SK-N-SH (cell line): ENCODE results near the gene BIRC7. TPM values are rescaled to one million over a fixed set of nuclear protein-coding genes. Genes with fewer than 3 reads are reported as not detected.

ENCODE experiments used
- CTCF ChIA-PET: fragments of 300-600, 350-600 bp; formaldehyde crosslinking; extraction: SDS; loops from one replicate; lab custom pipeline; 2021; lab: Yijun Ruan, JAX
- POLR2A ChIA-PET: fragments of 350-600 bp; sonication (Branson Sonifier 250); formaldehyde crosslinking; extraction: SDS; loops from one replicate; lab custom pipeline; 2020; ENCODE audit warnings: antibody characterized with exemption, inconsistent platforms; lab: Yijun Ruan, JAX
- DNase-seq: peaks from one replicate; pipeline ENCODE4 v3.0.0; 2012
- H2AFZ ChIP-seq: fragments of 200-600 bp; sonication (generic); 2 replicates; pipeline ENCODE4 v1.8.1; 2016; ENCODE audit warnings: antibody characterized with exemption, mild to moderate bottlenecking, low read depth
- H3F3A ChIP-seq: fragments of 200-600 bp; sonication (generic); replicated peaks from 2 replicates; pipeline ENCODE3; 2016; ENCODE audit warnings: antibody characterized with exemption, mild to moderate bottlenecking; ENCODE audit not compliant: insufficient read depth
- H3K27ac ChIP-seq, 2 experiments: fragments of 200-500 bp in 1 of 2; fragments of 200-600 bp in 1 of 2; sonication (Bioruptor generic) in 1 of 2; sonication (generic), shearing (Covaris generic) in 1 of 2; 2 replicates each; pipeline versions ENCODE4 v1.5.1 to v1.6.1; 2014 to 2016; ENCODE audit warnings: low read depth in 2 of 2, inconsistent platforms in 1 of 2, low read length in 1 of 2, mild to moderate bottlenecking in 1 of 2, mixed read lengths in 1 of 2
- H3K27me3 ChIP-seq: fragments of 200-600 bp; sonication (generic), shearing (Covaris generic); 2 replicates; pipeline ENCODE4 v1.6.1; 2016; ENCODE audit warnings: mixed run types; ENCODE audit not compliant: insufficient read depth
- H3K36me3 ChIP-seq, 2 experiments: fragments of 200-500 bp in 1 of 2; fragments of 200-600 bp in 1 of 2; sonication (Bioruptor generic) in 1 of 2; sonication (generic) in 1 of 2; replicated peaks in 1 of 2; 2 replicates each; pipeline versions ENCODE3 to v1.5.1; 2014 to 2016; ENCODE audit warnings: low read length in 1 of 2, mild to moderate bottlenecking in 1 of 2; ENCODE audit not compliant: insufficient read depth in 2 of 2, control insufficient read depth in 1 of 2
- H3K4me1 ChIP-seq, 2 experiments: fragments of 200-500 bp in 1 of 2; fragments of 200-600 bp in 1 of 2; sonication (Bioruptor generic) in 1 of 2; sonication (generic), shearing (Covaris generic) in 1 of 2; 2 replicates each; pipeline versions ENCODE4 v1.5.1 to v1.6.1; 2014 to 2016; ENCODE audit warnings: low read depth in 1 of 2, low read length in 1 of 2, mixed run types in 1 of 2; ENCODE audit not compliant: insufficient read depth in 2 of 2, control insufficient read depth in 1 of 2
- H3K4me2 ChIP-seq: fragments of 200-600 bp; sonication (generic), shearing (Covaris generic); 2 replicates; pipeline ENCODE4 v1.6.1; 2017; ENCODE audit warnings: mixed run types
- H3K4me3 ChIP-seq, 2 experiments: fragments of 200-500 bp in 1 of 2; fragments of 200-600 bp in 1 of 2; sonication (Bioruptor generic) in 1 of 2; sonication (generic), shearing (Covaris generic) in 1 of 2; 2 replicates each; pipeline versions ENCODE4 v1.5.1 to v1.8.1; 2014 to 2016; ENCODE audit warnings: low read depth in 2 of 2, inconsistent platforms in 1 of 2, low read length in 1 of 2, mild to moderate bottlenecking in 1 of 2, mixed read lengths in 1 of 2, moderate library complexity in 1 of 2
- H3K79me2 ChIP-seq: fragments of 200-600 bp; sonication (generic); 2 replicates; pipeline ENCODE4 v1.8.1; 2017; ENCODE audit warnings: mild to moderate bottlenecking; ENCODE audit not compliant: insufficient read depth
- H3K9ac ChIP-seq: fragments of 200-600 bp; sonication (generic); 2 replicates; pipeline ENCODE4 v1.6.1; 2017; ENCODE audit warnings: mixed run types
- H3K9me2 ChIP-seq: fragments of 200-600 bp; sonication (generic); 2 replicates; pipeline ENCODE4 v1.6.1; 2017; ENCODE audit warnings: mixed run types
- H3K9me3 ChIP-seq: fragments of 200-600 bp; sonication (generic); 2 replicates; pipeline ENCODE4 v1.6.1; 2017; ENCODE audit warnings: mixed run types, mild to moderate bottlenecking, moderate library complexity
- H4K20me1 ChIP-seq: fragments of 200-600 bp; sonication (generic); 2 replicates; pipeline ENCODE4 v1.6.1; 2017; ENCODE audit warnings: mild to moderate bottlenecking, mixed run types; ENCODE audit not compliant: insufficient read depth
- ELF1 ChIP-seq: IDR thresholded peaks from 2 replicates; pipeline ENCODE4 v1.4.0; 2012
- GABPA ChIP-seq: IDR thresholded peaks from 2 replicates; pipeline ENCODE4 v1.4.0; 2012; ENCODE audit warnings: low read depth, mild to moderate bottlenecking
- MEF2A ChIP-seq: IDR thresholded peaks from 2 replicates; pipeline ENCODE4 v1.4.0; 2012; ENCODE audit warnings: low read depth, borderline replicate concordance
- MXI1 ChIP-seq: IDR thresholded peaks from 2 replicates; pipeline ENCODE4 v1.6.1; 2012; ENCODE audit warnings: mild to moderate bottlenecking, low read depth, low read length, improper control_type of control experiment
- NRF1 ChIP-seq: IDR thresholded peaks from 2 replicates; pipeline ENCODE4 v1.6.1; 2012; ENCODE audit warnings: low read depth, mild to moderate bottlenecking, low read length
- PBX3 ChIP-seq: IDR thresholded peaks from 2 replicates; pipeline ENCODE4; 2012
- RFX5 ChIP-seq: IDR thresholded peaks from 2 replicates; pipeline ENCODE4 v1.6.1; 2012; ENCODE audit warnings: mild to moderate bottlenecking, improper control_type of control experiment, low read length
- RXRA ChIP-seq: IDR thresholded peaks from 2 replicates; pipeline ENCODE4 v1.4.0; 2012; ENCODE audit warnings: low read depth, mild to moderate bottlenecking, borderline replicate concordance
- ZBTB33 ChIP-seq: IDR thresholded peaks from 2 replicates; pipeline ENCODE4 v1.4.0; 2012; ENCODE audit warnings: low read depth, borderline replicate concordance
- WGBS: methylation state at CpG from one replicate; pipeline ENCODE4 v1.1.6; 2017; ENCODE audit warnings: low lambda C conversion rate; 5-methylcytosine and 5-hydroxymethylcytosine counted together
- polyA plus RNA-seq, 3 experiments: library from polyadenylated mRNA; depleted of rRNA; stranded (reverse); fragments of >200 nt; gene quantifications; 2 replicates each; pipeline ENCODE4 v1.2.3, GENCODE V29; 2012
- TF ChIP-seq, protein P1 (sequence below): IDR thresholded peaks from 2 replicates; pipeline ENCODE4 v1.6.1; 2012; ENCODE audit warnings: mild to moderate bottlenecking, low read depth, low read length, moderate library complexity
- TF ChIP-seq, protein P2 (sequence below): IDR thresholded peaks from 2 replicates; pipeline ENCODE4 v1.4.0; 2012; ENCODE audit warnings: low read depth
- TF ChIP-seq, protein P3 (sequence below): fragments of 150-350 bp; IDR thresholded peaks from 2 replicates; pipeline ENCODE4 v1.6.1; 2017; ENCODE audit warnings: antibody characterized with exemption, low read length, low read depth, borderline replicate concordance

BIRC7 gene
- polyA plus RNA-seq, 1 of the 3 experiments (the other 2 are of a cell fraction) = not detected

GRCh38 chr20:63277466-63278272 lies 42.0 kb downstream of the BIRC7 start:
- H3K4me3 ChIP-seq = no peak overlapping the region
- DNase-seq = no peak
- no peaks in the 10 kb centered on the region for H3K9me3 ChIP-seq
- peaks cover 0 to 14% of the 10 kb centered on the region in 2 experiments; a peak in 2 of 4 replicates for H3K4me1 ChIP-seq
- H3K27ac ChIP-seq = no peak overlapping the region; a peak in 1 of 4 replicates
- H3F3A ChIP-seq = no peaks in the 10 kb centered on the region
- H4K20me1 ChIP-seq = peaks cover 52% of the 10 kb centered on the region
- no peaks in the 10 kb centered on the region for H3K27me3 ChIP-seq
- no peak overlapping the region for H2AFZ ChIP-seq
- no peak overlapping the region for H3K4me2 ChIP-seq
- no peak overlapping the region for H3K9ac ChIP-seq
- ChIA-PET CTCF (interaction anchor here (0.9 to 1.3 kb wide), 3 partner anchors 32 to 104 kb away, joined by 3 read pairs; no protein-coding TSS in a partner anchor), POLR2A (no interaction called here)
- no peaks in the 10 kb centered on the region for H3K9me2 ChIP-seq
- H3K36me3 ChIP-seq = peaks cover 19 to 64% of the 10 kb centered on the region in 2 experiments
- 94% methylated on average over 26 of the region's 30 CpGs for WGBS
- no peak for TF ChIP-seq ZBTB33
- TF ChIP-seq, all 33 proteins: peak for 0
- H3K79me2 ChIP-seq = peaks cover 57% of the 10 kb centered on the region

DNA sequence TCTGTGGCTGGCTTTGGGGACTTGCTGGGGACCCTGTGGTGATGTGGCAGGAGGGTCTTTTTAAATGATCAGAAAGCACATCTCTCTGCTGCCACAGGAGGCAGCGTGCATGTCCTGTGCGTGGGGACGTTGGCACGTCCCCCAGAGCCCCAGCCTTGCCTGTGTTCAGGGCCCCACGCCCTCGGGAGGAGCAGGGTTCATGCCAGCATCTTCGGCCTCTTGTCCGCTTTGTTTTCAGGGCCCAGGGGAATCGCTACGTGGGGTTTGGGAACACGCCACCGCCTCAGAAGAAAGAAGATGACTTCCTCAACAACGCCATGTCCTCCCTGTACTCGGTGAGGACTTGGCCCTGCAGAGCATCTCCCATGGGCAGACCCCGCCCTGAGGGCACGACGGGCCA lies 43.0 kb downstream of the BIRC7 start:
- Histone ChIP-seq H3K4me1 (peaks cover 0 to 12% of the 10 kb centered on the region in 2 experiments; a peak in 2 of 4 replicates), H3K27me3 (no peaks in the 10 kb centered on the region), H3K9me2 (no peaks in the 10 kb centered on the region), H3K9ac (no peak overlapping the region), H3K4me2 (no peak overlapping the region), H3F3A (no peaks in the 10 kb centered on the region), H3K4me3 (no peak overlapping the region), H3K36me3 (peaks cover 19 to 73% of the 10 kb centered on the region in 2 experiments), H2AFZ (no peak overlapping the region), H3K27ac (no peak overlapping the region), H4K20me1 (peaks cover 50% of the 10 kb centered on the region), H3K9me3 (no peaks in the 10 kb centered on the region), H3K79me2 (peaks cover 51% of the 10 kb centered on the region)
- ChIA-PET POLR2A (no interaction called here), CTCF (no interaction called here)
- 89% methylated on average over 12 of the region's 17 CpGs for WGBS
- no peak for TF ChIP-seq NRF1
- no peak for TF ChIP-seq ELF1
- TF ChIP-seq RXRA = no peak
- TF ChIP-seq, protein P1, sequence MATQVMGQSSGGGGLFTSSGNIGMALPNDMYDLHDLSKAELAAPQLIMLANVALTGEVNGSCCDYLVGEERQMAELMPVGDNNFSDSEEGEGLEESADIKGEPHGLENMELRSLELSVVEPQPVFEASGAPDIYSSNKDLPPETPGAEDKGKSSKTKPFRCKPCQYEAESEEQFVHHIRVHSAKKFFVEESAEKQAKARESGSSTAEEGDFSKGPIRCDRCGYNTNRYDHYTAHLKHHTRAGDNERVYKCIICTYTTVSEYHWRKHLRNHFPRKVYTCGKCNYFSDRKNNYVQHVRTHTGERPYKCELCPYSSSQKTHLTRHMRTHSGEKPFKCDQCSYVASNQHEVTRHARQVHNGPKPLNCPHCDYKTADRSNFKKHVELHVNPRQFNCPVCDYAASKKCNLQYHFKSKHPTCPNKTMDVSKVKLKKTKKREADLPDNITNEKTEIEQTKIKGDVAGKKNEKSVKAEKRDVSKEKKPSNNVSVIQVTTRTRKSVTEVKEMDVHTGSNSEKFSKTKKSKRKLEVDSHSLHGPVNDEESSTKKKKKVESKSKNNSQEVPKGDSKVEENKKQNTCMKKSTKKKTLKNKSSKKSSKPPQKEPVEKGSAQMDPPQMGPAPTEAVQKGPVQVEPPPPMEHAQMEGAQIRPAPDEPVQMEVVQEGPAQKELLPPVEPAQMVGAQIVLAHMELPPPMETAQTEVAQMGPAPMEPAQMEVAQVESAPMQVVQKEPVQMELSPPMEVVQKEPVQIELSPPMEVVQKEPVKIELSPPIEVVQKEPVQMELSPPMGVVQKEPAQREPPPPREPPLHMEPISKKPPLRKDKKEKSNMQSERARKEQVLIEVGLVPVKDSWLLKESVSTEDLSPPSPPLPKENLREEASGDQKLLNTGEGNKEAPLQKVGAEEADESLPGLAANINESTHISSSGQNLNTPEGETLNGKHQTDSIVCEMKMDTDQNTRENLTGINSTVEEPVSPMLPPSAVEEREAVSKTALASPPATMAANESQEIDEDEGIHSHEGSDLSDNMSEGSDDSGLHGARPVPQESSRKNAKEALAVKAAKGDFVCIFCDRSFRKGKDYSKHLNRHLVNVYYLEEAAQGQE = no peak
- no peak for TF ChIP-seq MXI1
- TF ChIP-seq, protein P2, sequence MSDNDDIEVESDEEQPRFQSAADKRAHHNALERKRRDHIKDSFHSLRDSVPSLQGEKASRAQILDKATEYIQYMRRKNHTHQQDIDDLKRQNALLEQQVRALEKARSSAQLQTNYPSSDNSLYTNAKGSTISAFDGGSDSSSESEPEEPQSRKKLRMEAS = no peak
- no peak for TF ChIP-seq RFX5
- TF ChIP-seq PBX3 = no peak
- no peak for TF ChIP-seq GABPA
- TF ChIP-seq, protein P3, sequence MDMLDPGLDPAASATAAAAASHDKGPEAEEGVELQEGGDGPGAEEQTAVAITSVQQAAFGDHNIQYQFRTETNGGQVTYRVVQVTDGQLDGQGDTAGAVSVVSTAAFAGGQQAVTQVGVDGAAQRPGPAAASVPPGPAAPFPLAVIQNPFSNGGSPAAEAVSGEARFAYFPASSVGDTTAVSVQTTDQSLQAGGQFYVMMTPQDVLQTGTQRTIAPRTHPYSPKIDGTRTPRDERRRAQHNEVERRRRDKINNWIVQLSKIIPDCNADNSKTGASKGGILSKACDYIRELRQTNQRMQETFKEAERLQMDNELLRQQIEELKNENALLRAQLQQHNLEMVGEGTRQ = no peak
- TF ChIP-seq MEF2A = no peak
- no peak for TF ChIP-seq ZBTB33
- no peak for DNase-seq
